Measurements from ENCODE around the gene LIF.
A peak's percentile ranks its signal among the peaks of the same experiment; 100 is the strongest.

LIF gene

GRCh38 chr22:30245985-30246813, at the start of gene LIF:
TSS of gene LIF (minus strand) at chr22:30246759. CDS start at chr22:30246695, 64 bp downstream.
- peak in 1 of 2 donors; percentile 48 for DNase-seq (ENCODE audit: low read depth in 2 of 2)

- no peak for DNase-seq (ENCODE audit: low read depth in 2 of 2)
Measured at GRCh38 chr22:30296324-30296723, 49.8 kb upstream of the LIF start.

GRCh38 chr22:30295576-30295975, 49.0 kb upstream of the LIF start:
- no peak for DNase-seq (ENCODE audit: low read depth in 2 of 2)

- DNase-seq (ENCODE audit: low read depth in 2 of 2): no peak
Measured at GRCh38 chr22:30294830-30295229, 48.3 kb upstream of the LIF start.

GRCh38 chr22:30294066-30294465, 47.5 kb upstream of the LIF start:
- no peak for DNase-seq (ENCODE audit: low read depth in 2 of 2)

- DNase-seq (ENCODE audit: low read depth in 2 of 2): no peak
Measured at GRCh38 chr22:30293026-30293425, 46.5 kb upstream of the LIF start.

GRCh38 chr22:30292069-30292970, 45.8 kb upstream of the LIF start:
- DNase-seq (ENCODE audit: low read depth in 2 of 2): no peak

- no peak for DNase-seq (ENCODE audit: low read depth in 2 of 2)
Measured at GRCh38 chr22:30291058-30291892, 44.7 kb upstream of the LIF start.

- no peak for DNase-seq (ENCODE audit: low read depth in 2 of 2)
Measured at GRCh38 chr22:30290342-30291057, 43.9 kb upstream of the LIF start.

- no peak for DNase-seq (ENCODE audit: low read depth in 2 of 2)
Measured at GRCh38 chr22:30289980-30290313, 43.4 kb upstream of the LIF start.

- peak; percentile 79 to 90 for DNase-seq (ENCODE audit: low read depth in 2 of 2)
Measured at GRCh38 chr22:30289141-30289979, 42.8 kb upstream of the LIF start, which contains the start of gene CASTOR1. TSS of gene CASTOR1 (minus strand) at chr22:30289505. CDS start at chr22:30289497, 8 bp downstream.

- DNase-seq (ENCODE audit: low read depth in 2 of 2): no peak
Measured at GRCh38 chr22:30288419-30289140, 42.0 kb upstream of the LIF start.

GRCh38 chr22:30287648-30288418, 41.3 kb upstream of the LIF start:
- peak; percentile 85 to 86 for DNase-seq (ENCODE audit: low read depth in 2 of 2)

- DNase-seq (ENCODE audit: low read depth in 2 of 2): peak; percentile 86 to 89
Measured at GRCh38 chr22:30286813-30287647, 40.5 kb upstream of the LIF start.

GRCh38 chr22:30286331-30286730, 39.8 kb upstream of the LIF start:
- DNase-seq (ENCODE audit: low read depth in 2 of 2): no peak

- DNase-seq (ENCODE audit: low read depth in 2 of 2): no peak
Measured at GRCh38 chr22:30285846-30286200, 39.3 kb upstream of the LIF start.

GRCh38 chr22:30285176-30285845, 38.8 kb upstream of the LIF start:
- no peak for DNase-seq (ENCODE audit: low read depth in 2 of 2)

All from stimulated activated CD4-positive, alpha-beta T cell treated with anti-CD3 and anti-CD28 coated beads, Interleukin-1b, Interleukin-23, amount 100 ng/mL, for 4 hours (primary cell).